ENCODE measurements around the gene TXNDC8. TPM values are rescaled to one million over a fixed set of nuclear protein-coding genes. Genes with fewer than 3 reads are reported as not detected.

Gene TXNDC8
- polyA plus RNA-seq, 1 donor from 2014 or later: not detected

DNA sequence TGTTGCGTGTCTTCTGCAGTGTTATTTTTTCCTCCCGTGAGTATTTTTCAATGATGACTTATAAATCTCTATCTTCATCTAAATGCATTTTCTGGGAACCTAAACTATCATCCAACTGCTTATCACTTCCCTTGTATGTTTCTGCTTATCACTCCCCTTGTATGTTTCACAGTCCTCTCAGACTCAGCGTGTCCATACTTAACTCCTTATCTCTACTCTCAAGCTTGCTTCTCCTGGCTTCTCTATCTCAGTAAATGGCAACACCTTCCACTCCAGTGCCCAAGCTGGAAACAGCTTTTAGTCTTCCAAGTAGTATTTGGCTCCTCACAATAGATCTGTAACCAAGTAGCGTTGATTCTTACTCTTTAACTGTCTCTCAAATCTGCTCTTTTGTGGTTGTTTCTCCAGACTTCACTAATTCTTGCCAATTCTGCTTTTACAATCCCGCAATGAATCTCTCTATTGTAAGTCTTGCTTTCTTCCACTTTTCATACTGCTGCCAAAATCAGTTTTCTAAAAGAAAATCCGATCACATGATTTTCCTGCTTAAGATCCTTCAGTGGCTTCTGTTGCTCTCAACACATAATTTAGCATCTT is 33.8 kb upstream of the TXNDC8 start:
- H3K27me3 ChIP-seq (ENCODE audit: insufficient read depth, low read depth, low read length): no peaks in the 10 kb centered on the region
- no peak overlapping the region for H3K9ac ChIP-seq (ENCODE audit: low read length)
- H2AFZ ChIP-seq (ENCODE audit: low read depth, low read length): no peak overlapping the region
- H3K9me3 ChIP-seq (ENCODE audit: low read length): no peaks in the 10 kb centered on the region
- H3F3A ChIP-seq (ENCODE audit: insufficient read depth, low read length, poor library complexity, severe bottlenecking): no peaks in the 10 kb centered on the region
- no peak overlapping the region for H3K4me3 ChIP-seq (ENCODE audit: low read length)
- H3K36me3 ChIP-seq (ENCODE audit: insufficient read depth, low read length): no peaks in the 10 kb centered on the region
- no peak overlapping the region for H3K27ac ChIP-seq (ENCODE audit: low read length)
- H4K20me1 ChIP-seq (ENCODE audit: insufficient read depth): no peaks in the 10 kb centered on the region
- H3K79me2 ChIP-seq (replicated peaks; ENCODE audit: insufficient read depth, low read length): no peaks in the 10 kb centered on the region
- TF ChIP-seq POLR2AphosphoS5 (IDR thresholded peaks at IDR 0.05) (no peak), EP300 (conservative IDR thresholded peaks at IDR 0.05; ENCODE audit: poor library complexity, severe bottlenecking) (no peak), MXI1 (conservative IDR thresholded peaks at IDR 0.05; ENCODE audit: poor library complexity, severe bottlenecking) (no peak), TAF1 (IDR thresholded peaks at IDR 0.05; ENCODE audit: low read depth) (no peak), RAD21 (conservative IDR thresholded peaks at IDR 0.05) (no peak), SMC3 (conservative IDR thresholded peaks at IDR 0.05; ENCODE audit: poor library complexity) (no peak), EZH2 (IDR thresholded peaks at IDR 0.05; ENCODE audit: borderline replicate concordance, insufficient read depth, low read length, poor library complexity, severe bottlenecking) (no peak)
- TF ChIP-seq, protein P1, sequence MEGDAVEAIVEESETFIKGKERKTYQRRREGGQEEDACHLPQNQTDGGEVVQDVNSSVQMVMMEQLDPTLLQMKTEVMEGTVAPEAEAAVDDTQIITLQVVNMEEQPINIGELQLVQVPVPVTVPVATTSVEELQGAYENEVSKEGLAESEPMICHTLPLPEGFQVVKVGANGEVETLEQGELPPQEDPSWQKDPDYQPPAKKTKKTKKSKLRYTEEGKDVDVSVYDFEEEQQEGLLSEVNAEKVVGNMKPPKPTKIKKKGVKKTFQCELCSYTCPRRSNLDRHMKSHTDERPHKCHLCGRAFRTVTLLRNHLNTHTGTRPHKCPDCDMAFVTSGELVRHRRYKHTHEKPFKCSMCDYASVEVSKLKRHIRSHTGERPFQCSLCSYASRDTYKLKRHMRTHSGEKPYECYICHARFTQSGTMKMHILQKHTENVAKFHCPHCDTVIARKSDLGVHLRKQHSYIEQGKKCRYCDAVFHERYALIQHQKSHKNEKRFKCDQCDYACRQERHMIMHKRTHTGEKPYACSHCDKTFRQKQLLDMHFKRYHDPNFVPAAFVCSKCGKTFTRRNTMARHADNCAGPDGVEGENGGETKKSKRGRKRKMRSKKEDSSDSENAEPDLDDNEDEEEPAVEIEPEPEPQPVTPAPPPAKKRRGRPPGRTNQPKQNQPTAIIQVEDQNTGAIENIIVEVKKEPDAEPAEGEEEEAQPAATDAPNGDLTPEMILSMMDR (IDR thresholded peaks at IDR 0.05; ENCODE audit: poor library complexity, severe bottlenecking): no peak
- TF ChIP-seq, protein P2, sequence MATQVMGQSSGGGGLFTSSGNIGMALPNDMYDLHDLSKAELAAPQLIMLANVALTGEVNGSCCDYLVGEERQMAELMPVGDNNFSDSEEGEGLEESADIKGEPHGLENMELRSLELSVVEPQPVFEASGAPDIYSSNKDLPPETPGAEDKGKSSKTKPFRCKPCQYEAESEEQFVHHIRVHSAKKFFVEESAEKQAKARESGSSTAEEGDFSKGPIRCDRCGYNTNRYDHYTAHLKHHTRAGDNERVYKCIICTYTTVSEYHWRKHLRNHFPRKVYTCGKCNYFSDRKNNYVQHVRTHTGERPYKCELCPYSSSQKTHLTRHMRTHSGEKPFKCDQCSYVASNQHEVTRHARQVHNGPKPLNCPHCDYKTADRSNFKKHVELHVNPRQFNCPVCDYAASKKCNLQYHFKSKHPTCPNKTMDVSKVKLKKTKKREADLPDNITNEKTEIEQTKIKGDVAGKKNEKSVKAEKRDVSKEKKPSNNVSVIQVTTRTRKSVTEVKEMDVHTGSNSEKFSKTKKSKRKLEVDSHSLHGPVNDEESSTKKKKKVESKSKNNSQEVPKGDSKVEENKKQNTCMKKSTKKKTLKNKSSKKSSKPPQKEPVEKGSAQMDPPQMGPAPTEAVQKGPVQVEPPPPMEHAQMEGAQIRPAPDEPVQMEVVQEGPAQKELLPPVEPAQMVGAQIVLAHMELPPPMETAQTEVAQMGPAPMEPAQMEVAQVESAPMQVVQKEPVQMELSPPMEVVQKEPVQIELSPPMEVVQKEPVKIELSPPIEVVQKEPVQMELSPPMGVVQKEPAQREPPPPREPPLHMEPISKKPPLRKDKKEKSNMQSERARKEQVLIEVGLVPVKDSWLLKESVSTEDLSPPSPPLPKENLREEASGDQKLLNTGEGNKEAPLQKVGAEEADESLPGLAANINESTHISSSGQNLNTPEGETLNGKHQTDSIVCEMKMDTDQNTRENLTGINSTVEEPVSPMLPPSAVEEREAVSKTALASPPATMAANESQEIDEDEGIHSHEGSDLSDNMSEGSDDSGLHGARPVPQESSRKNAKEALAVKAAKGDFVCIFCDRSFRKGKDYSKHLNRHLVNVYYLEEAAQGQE (IDR thresholded peaks at IDR 0.05; ENCODE audit: borderline replicate concordance): no peak
- H3K4me2 ChIP-seq (ENCODE audit: low read length): no peak overlapping the region
- no peaks in the 10 kb centered on the region for H3K9me2 ChIP-seq (ENCODE audit: insufficient read depth, low read length)

DNA sequence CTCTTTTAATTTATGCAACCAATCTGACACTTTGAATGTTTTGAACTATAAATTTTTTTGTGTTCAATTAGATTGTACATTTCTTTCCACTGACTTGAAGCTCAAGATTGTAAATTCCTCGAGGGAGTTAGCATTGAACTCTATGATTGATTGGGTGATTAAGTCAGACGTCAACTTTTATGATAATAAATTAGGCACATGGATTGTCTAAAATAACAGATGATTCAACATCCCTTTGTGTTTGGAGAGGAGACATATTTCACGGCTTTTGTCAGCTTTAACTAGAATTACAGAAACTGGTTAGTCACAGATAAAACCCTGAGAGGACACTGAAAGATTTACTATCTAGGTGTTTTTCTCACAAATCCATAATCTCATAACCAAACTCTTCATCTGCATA is 32.7 kb upstream of the TXNDC8 start:
- Histone ChIP-seq H3K9me3 (ENCODE audit: low read length) (no peaks in the 10 kb centered on the region), H3K27ac (ENCODE audit: low read length) (no peak overlapping the region), H3K79me2 (replicated peaks; ENCODE audit: insufficient read depth, low read length) (no peaks in the 10 kb centered on the region), H3K9me2 (ENCODE audit: insufficient read depth, low read length) (no peaks in the 10 kb centered on the region), H3K4me2 (ENCODE audit: low read length) (no peak overlapping the region), H3F3A (ENCODE audit: insufficient read depth, low read length, poor library complexity, severe bottlenecking) (no peaks in the 10 kb centered on the region), H4K20me1 (ENCODE audit: insufficient read depth) (no peaks in the 10 kb centered on the region), H3K36me3 (ENCODE audit: insufficient read depth, low read length) (no peaks in the 10 kb centered on the region), H3K9ac (ENCODE audit: low read length) (no peak overlapping the region), H2AFZ (ENCODE audit: low read depth, low read length) (no peak overlapping the region), H3K4me3 (ENCODE audit: low read length) (no peak overlapping the region), H3K27me3 (ENCODE audit: insufficient read depth, low read depth, low read length) (no peaks in the 10 kb centered on the region)
- TF ChIP-seq SMC3 (conservative IDR thresholded peaks at IDR 0.05; ENCODE audit: poor library complexity) (no peak), TAF1 (IDR thresholded peaks at IDR 0.05; ENCODE audit: low read depth) (no peak), POLR2AphosphoS5 (IDR thresholded peaks at IDR 0.05) (peak; percentile 39)
- TF ChIP-seq, protein P1 (IDR thresholded peaks at IDR 0.05; ENCODE audit: poor library complexity, severe bottlenecking): no peak
- TF ChIP-seq, protein P2 (IDR thresholded peaks at IDR 0.05; ENCODE audit: borderline replicate concordance): no peak

Measured in neural cell (in vitro differentiated cells).